Measurements from ENCODE around the gene NUAK1. TPM values are rescaled to one million over a fixed set of nuclear protein-coding genes. Genes with fewer than 3 reads are reported as not detected.

NUAK1 gene
- total RNA-seq, 1 experiment from 2014 or later = 2.6 TPM

DNA sequence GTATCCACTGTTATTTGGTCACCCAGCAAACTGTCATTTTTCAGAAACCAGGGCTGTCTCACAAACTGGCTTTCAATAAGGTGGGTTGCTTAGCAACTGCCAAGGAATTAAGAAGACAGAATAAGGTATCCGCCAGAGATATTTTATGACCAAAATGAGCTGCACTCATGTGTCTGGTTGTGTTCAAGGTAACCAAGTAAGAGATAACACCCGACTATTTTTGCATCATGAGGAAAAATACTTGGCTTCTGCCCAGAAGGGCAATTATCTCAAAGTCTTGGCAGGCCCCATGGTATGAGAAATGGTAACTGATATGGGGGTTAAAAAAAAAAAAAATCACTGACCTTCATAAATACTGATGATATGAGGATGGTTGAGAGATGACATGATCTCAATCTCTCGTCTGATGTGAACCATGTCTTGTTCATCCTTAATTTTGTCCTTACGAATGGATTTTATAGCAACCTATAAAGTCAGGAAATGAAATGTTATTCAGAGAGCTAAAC, 32.6 kb downstream of the NUAK1 start:
- H3K36me3 Mint-ChIP-seq (ENCODE audit: insufficient read depth, unreplicated experiment) = peaks cover 4% of the 10 kb centered on the region
- H3K27me3 Mint-ChIP-seq (ENCODE audit: insufficient read depth, unreplicated experiment) = no peaks in the 10 kb centered on the region
- DNase-seq (ENCODE audit: unreplicated experiment) = no peak
- POLR2A ChIA-PET = interaction anchor here (0.6 to 4.9 kb wide), 11 partner anchors 9 to 621 kb away, joined by 3 to 24 read pairs (median 4); partner anchors contain the start of gene NUAK1
- CTCF ChIA-PET = interaction anchor here (0.6 to 4.3 kb wide), 4 partner anchors 30 to 688 kb away, joined by 3 to 23 read pairs (median 10); no protein-coding TSS in a partner anchor
- peaks cover 33% of the 10 kb centered on the region for H3K4me1 Mint-ChIP-seq (ENCODE audit: insufficient read depth, unreplicated experiment)
- no peak overlapping the region for H3K4me3 Mint-ChIP-seq (ENCODE audit: unreplicated experiment)
- no peaks in the 10 kb centered on the region for H3K9me3 Mint-ChIP-seq (ENCODE audit: unreplicated experiment)
- no peak for TF ChIP-seq CTCF (IDR thresholded peaks at IDR 0.05; ENCODE audit: unreplicated experiment)
- intact Hi-C loops (cut with micrococcal nuclease) = no loop called here
- H3K27ac Mint-ChIP-seq (ENCODE audit: low read depth, unreplicated experiment) = peak overlapping the region; percentile 71
- no TSS peak for BruUV-seq (replicated peaks)

GRCh38 chr12:106101803-106102202, 37.0 kb downstream of the NUAK1 start:
- no TSS peak for BruUV-seq (replicated peaks)
- H3K36me3 Mint-ChIP-seq (ENCODE audit: insufficient read depth, unreplicated experiment) = peaks cover 4% of the 10 kb centered on the region
- no peaks in the 10 kb centered on the region for H3K27me3 Mint-ChIP-seq (ENCODE audit: insufficient read depth, unreplicated experiment)
- no peak for TF ChIP-seq CTCF (IDR thresholded peaks at IDR 0.05; ENCODE audit: unreplicated experiment)
- POLR2A ChIA-PET = interaction anchor here (0.7 kb wide), 2 partner anchors 10 to 210 kb away, joined by 4 read pairs; no protein-coding TSS in a partner anchor
- CTCF ChIA-PET = no interaction called here
- H3K27ac Mint-ChIP-seq (ENCODE audit: low read depth, unreplicated experiment) = no peak overlapping the region
- intact Hi-C loops (cut with micrococcal nuclease) = no loop called here
- no peak for DNase-seq (ENCODE audit: unreplicated experiment)
- peaks cover 9% of the 10 kb centered on the region for H3K4me1 Mint-ChIP-seq (ENCODE audit: insufficient read depth, unreplicated experiment)
- peaks cover 7% of the 10 kb centered on the region for H3K9me3 Mint-ChIP-seq (ENCODE audit: unreplicated experiment)
- no peak overlapping the region for H3K4me3 Mint-ChIP-seq (ENCODE audit: unreplicated experiment)

DNA sequence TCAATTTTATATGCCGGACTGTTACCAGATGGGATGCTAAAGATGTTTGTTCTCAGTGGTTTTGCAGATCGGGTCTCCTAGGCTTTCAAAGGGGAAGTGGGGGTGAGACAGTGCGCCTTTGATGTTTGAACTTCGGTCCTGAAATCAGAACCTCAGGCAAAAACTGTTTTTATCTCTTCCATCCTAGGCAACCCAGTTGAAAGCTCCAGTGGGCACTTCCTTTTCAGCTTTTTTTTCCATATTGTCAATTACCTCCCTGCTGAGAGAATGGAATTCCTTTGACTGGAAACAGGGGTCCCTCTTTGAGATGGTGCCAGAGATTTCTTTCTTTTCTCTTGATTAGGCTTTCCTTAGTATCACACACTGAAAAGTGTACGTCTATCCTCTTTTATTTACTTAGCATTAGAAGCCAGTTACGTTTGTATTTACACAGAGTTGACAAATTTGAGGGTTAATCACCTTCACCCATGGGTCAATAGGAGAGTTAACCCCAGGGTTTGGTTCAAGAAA, 40.0 kb downstream of the NUAK1 start:
- no peak for DNase-seq (ENCODE audit: unreplicated experiment)
- Mint-ChIP-seq H3K9me3 (ENCODE audit: unreplicated experiment) (peaks cover 7% of the 10 kb centered on the region), H3K27ac (ENCODE audit: low read depth, unreplicated experiment) (no peak overlapping the region), H3K4me1 (ENCODE audit: insufficient read depth, unreplicated experiment) (no peaks in the 10 kb centered on the region), H3K36me3 (ENCODE audit: insufficient read depth, unreplicated experiment) (no peaks in the 10 kb centered on the region), H3K27me3 (ENCODE audit: insufficient read depth, unreplicated experiment) (no peaks in the 10 kb centered on the region), H3K4me3 (ENCODE audit: unreplicated experiment) (no peak overlapping the region)
- no TSS peak for BruUV-seq (replicated peaks)
- intact Hi-C loops (cut with micrococcal nuclease) = no loop called here
- TF ChIP-seq CTCF (IDR thresholded peaks at IDR 0.05; ENCODE audit: unreplicated experiment) = no peak
- ChIA-PET CTCF (interaction anchor here (0.6 to 1.6 kb wide), 3 partner anchors 16 to 679 kb away, joined by 3 to 5 read pairs (median 3); no protein-coding TSS in a partner anchor), POLR2A (interaction anchor here (0.6 kb wide), 1 partner anchor 626 kb away, joined by 3 read pairs; no protein-coding TSS in a partner anchor)

DNA sequence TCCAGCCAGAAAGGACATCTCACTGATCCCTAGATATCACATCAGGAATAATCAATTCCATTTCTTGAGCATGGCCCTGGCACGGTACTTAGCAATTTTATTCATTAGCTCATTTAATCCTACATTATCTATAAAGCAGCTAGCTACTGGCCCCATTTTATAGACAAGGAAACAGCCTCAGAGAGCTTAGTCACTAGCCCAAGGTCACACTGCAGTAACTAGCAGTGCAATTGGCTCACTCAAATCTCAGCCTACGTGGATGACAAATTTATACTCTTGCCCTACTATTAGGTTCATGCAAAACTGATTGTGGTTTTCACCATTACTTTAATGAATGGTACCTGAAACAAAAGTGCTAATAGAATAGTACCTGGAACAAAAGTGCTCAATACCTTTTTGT, 41.7 kb downstream of the NUAK1 start:
- POLR2A ChIA-PET = no interaction called here
- no peak for DNase-seq (ENCODE audit: unreplicated experiment)
- TF ChIP-seq CTCF (IDR thresholded peaks at IDR 0.05; ENCODE audit: unreplicated experiment) = no peak

More for the DNA sequence above, 41.7 kb downstream of the NUAK1 start:
- CTCF ChIA-PET = interaction anchor here (1.1 kb wide), 1 partner anchor 17 kb away, joined by 3 read pairs; no protein-coding TSS in a partner anchor
- no peaks in the 10 kb centered on the region for H3K4me1 Mint-ChIP-seq (ENCODE audit: insufficient read depth, unreplicated experiment)
- H3K27ac Mint-ChIP-seq (ENCODE audit: low read depth, unreplicated experiment) = no peak overlapping the region
- H3K9me3 Mint-ChIP-seq (ENCODE audit: unreplicated experiment) = peaks cover 7% of the 10 kb centered on the region
- no peaks in the 10 kb centered on the region for H3K27me3 Mint-ChIP-seq (ENCODE audit: insufficient read depth, unreplicated experiment)
- intact Hi-C loops (cut with micrococcal nuclease) = no loop called here
- H3K4me3 Mint-ChIP-seq (ENCODE audit: unreplicated experiment) = no peak overlapping the region
- no TSS peak for BruUV-seq (replicated peaks)
- H3K36me3 Mint-ChIP-seq (ENCODE audit: insufficient read depth, unreplicated experiment) = no peaks in the 10 kb centered on the region
